Karpas-422 (cell line): ENCODE results near the gene KRCC1. TPM values are rescaled to one million over a fixed set of nuclear protein-coding genes. Genes with fewer than 3 reads are reported as not detected.

Experiments used
- DNase-seq: peaks from one replicate; pipeline ENCODE4 v3.0.0-alpha.2; 2015
- H2AFZ ChIP-seq: fragments of 200-600 bp; sonication (generic); 2 replicates; pipeline ENCODE4 v1.6.1; 2014; ENCODE audit warnings: antibody characterized with exemption, low read length, mixed read lengths
- H3K27ac ChIP-seq: fragments of 200-600 bp; sonication (generic); 2 replicates; pipeline ENCODE4 v1.5.1; 2014; ENCODE audit warnings: mild to moderate bottlenecking, low read length, moderate library complexity
- H3K27me3 ChIP-seq: fragments of 200-600 bp; sonication (generic); 2 replicates; pipeline ENCODE4 v1.6.1; 2014; ENCODE audit warnings: low read length, mixed read lengths
- H3K36me3 ChIP-seq: fragments of 200-600 bp; sonication (generic); 2 replicates; pipeline ENCODE4 v1.6.1; 2014; ENCODE audit warnings: low read length, mixed read lengths; ENCODE audit not compliant: insufficient read depth
- H3K4me1 ChIP-seq: fragments of 200-600 bp; sonication (generic); 2 replicates; pipeline ENCODE4 v1.6.1; 2014; ENCODE audit warnings: mild to moderate bottlenecking, low read length, mixed read lengths
- H3K4me2 ChIP-seq: fragments of 200-600 bp; sonication (generic); 2 replicates; pipeline ENCODE4 v1.6.1; 2014; ENCODE audit warnings: low read length, low read depth, mild to moderate bottlenecking; ENCODE audit not compliant: poor library complexity, severe bottlenecking
- H3K4me3 ChIP-seq: fragments of 200-600 bp; sonication (generic); 2 replicates; pipeline ENCODE4 v1.5.1; 2014; ENCODE audit warnings: mild to moderate bottlenecking, antibody characterized with exemption, low read length, mixed read lengths
- H3K79me2 ChIP-seq: fragments of 200-600 bp; sonication (generic); 2 replicates; pipeline ENCODE4 v1.6.1; 2014; ENCODE audit warnings: mild to moderate bottlenecking, low read length, mixed read lengths
- H3K9ac ChIP-seq: fragments of 200-600 bp; sonication (generic); 2 replicates; pipeline ENCODE4 v1.6.0; 2014; ENCODE audit warnings: low read length
- H3K9me2 ChIP-seq: fragments of 200-600 bp; sonication (generic), shearing (Covaris generic); replicated peaks from 2 replicates; pipeline ENCODE4 v1.6.0; 2014; ENCODE audit warnings: mild to moderate bottlenecking, low read length, moderate library complexity; ENCODE audit not compliant: insufficient read depth
- H3K9me3 ChIP-seq: fragments of 300-700, 200-600 bp; sonication (generic); 2 replicates; pipeline ENCODE4 v1.6.1; 2014; ENCODE audit warnings: low read length, mixed read lengths
- H4K20me1 ChIP-seq: fragments of 200-600 bp; sonication (generic); 2 replicates; pipeline ENCODE4 v1.6.1; 2014; ENCODE audit warnings: mild to moderate bottlenecking, antibody characterized with exemption, low read length, low read depth; ENCODE audit not compliant: insufficient read depth
- total RNA-seq: library from RNA; depleted of rRNA; stranded (reverse); fragments of >200 nt; shearing (Covaris generic); gene quantifications from 2 replicates; pipeline ENCODE4 v1.2.3, GENCODE V29; 2014; ENCODE audit warnings: low replicate concordance; rRNA removed

Gene KRCC1
- 42.5 and 63.6 TPM in 2 replicates for total RNA-seq

DNA sequence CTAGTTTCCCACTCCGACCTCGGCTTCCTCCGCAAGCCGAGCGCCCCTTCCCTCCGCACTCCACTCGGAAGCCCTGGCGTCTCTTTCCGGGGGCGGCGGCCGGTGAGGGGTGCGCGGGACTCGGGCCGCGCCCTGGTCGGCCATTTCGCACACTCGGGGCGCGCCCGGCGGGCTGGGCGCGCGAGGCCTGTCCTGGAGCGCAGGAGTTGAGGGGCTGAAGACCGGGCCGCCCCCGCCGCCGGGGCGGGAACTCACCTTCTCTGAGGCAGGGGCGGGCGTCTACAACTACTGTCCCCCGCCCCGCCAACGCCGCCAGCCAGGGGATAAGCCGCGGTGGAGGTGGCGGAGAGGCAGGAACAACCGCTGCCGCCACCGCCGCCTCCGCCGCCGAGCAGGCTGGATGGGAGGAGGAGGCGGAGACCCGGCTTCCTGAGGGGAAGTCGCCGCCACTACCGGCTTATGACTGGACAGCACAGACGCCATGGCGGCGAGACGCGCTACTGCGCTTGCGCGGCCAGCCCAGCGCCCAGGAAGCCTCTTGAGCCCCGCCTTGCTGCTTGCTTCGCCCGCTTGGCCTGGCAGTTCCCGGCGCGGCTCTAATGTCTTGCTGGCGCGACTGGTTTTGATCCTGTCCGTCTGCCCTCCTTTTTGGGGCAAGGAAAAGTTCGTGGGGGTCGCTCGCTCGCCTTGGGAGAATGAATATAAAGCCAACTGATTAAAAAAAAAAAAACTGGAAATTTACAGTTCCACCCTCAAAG lies at the start of gene KRCC1:
KRCC1 (minus strand) TSS at position 413 of the 758 bp plus-strand sequence. CDS start 27,220 bp downstream, outside the sequence.
- no peaks in the 10 kb centered on the region for H3K9me2 ChIP-seq
- H3K79me2 ChIP-seq: peaks cover 28% of the 10 kb centered on the region
- H3K27ac ChIP-seq: peak within 1 kb of the TSS; percentile 79
- no peaks in the 10 kb centered on the region for H3K9me3 ChIP-seq
- H3K36me3 ChIP-seq: no peaks in the 10 kb centered on the region
- H4K20me1 ChIP-seq: no peaks in the 10 kb centered on the region
- peaks cover 34% of the 10 kb centered on the region for H3K4me1 ChIP-seq
- peak within 1 kb of the TSS; percentile 92 for H3K4me2 ChIP-seq
- H3K4me3 ChIP-seq: peak within 1 kb of the TSS; percentile 90
- H3K9ac ChIP-seq: peak within 1 kb of the TSS; percentile 95
- no peak within 1 kb of the TSS; the same call in none of the 2 replicates for H2AFZ ChIP-seq
- DNase-seq: peak; percentile 98
- no peaks in the 10 kb centered on the region for H3K27me3 ChIP-seq

DNA sequence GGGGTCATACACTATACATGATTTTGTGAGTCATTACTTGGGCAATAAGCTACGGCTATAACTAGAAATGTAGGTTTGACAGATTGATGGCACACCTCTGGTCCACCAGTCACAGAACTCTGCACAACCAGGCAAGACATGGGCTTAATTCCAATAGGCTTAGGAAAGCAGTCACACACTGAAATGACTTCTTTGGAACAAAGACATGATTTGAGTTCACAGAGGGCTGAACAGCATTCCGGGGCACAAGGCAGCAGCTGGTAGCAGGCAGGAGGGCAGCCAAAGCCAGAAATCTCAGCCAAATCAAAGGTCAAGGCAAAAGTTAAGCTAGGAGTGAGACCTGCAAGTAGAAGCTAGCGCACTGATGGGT lies 44.9 kb upstream of the KRCC1 start:
- Histone ChIP-seq H3K9ac (no peak overlapping the region), H3K9me3 (no peaks in the 10 kb centered on the region), H3K4me2 (no peak overlapping the region), H3K36me3 (no peaks in the 10 kb centered on the region), H3K9me2 (no peaks in the 10 kb centered on the region), H2AFZ (no peak overlapping the region), H3K4me1 (no peaks in the 10 kb centered on the region), H3K27me3 (no peaks in the 10 kb centered on the region), H3K4me3 (no peak overlapping the region), H3K79me2 (no peaks in the 10 kb centered on the region), H3K27ac (no peak overlapping the region), H4K20me1 (no peaks in the 10 kb centered on the region)
- no peak for DNase-seq

DNA sequence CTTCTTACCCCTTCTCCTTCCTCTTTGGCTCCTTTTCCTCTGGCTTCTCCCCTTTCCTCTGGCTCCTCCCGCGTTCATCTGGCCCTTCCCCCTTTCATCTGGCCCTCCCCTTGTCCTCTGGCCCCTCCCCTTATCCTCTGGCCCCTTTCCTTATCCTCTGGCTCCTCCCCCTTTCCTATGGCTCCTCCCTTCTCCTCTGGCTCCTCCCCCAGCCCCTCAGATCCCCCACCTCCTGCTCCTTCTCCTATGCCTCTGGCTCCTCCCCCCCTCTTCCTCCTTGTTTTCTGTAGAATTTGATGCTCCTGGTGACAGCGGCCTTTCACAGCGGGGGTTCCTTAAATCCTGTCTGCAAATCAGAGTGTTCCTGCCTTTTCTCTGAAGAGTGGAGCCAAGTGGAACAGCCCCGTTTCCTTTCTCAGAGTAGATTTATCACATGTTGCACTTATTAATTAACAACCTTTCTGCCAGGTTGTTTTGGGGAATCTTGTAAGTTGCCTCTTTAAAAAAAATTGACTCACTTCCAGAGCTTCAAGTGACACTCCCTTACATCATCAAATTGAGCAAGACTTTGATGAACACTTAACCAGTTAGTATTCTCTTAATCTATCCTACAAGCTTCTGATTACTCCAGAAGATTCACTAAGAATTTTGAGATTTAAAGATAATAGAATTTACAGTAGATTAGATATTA lies 44.4 kb upstream of the KRCC1 start:
- Histone ChIP-seq H3K9me2 (no peaks in the 10 kb centered on the region), H2AFZ (no peak overlapping the region), H3K36me3 (no peaks in the 10 kb centered on the region), H3K27me3 (no peaks in the 10 kb centered on the region), H3K27ac (no peak overlapping the region), H3K4me3 (no peak overlapping the region), H4K20me1 (no peaks in the 10 kb centered on the region), H3K4me1 (no peaks in the 10 kb centered on the region), H3K9me3 (no peaks in the 10 kb centered on the region), H3K9ac (no peak overlapping the region), H3K4me2 (no peak overlapping the region), H3K79me2 (no peaks in the 10 kb centered on the region)
- no peak for DNase-seq

DNA sequence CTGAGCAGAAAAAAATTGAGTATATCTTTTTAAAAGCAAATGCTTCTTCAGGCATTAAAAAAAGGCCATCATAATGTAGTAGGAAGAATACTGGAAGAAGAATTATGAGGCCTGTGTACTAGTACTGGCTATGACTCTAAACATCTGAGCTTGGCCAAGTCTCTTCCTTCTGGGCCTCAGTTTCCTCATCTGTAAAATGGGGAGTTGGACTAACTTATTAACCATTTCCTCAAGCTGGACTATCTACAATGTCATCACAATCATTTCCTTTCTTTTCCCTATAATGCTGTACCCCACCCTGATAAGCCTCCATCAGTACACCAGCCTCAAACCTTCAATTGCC lies 42.9 kb upstream of the KRCC1 start:
- no peak overlapping the region for H2AFZ ChIP-seq
- H3K27me3 ChIP-seq: no peaks in the 10 kb centered on the region
- H3K79me2 ChIP-seq: no peaks in the 10 kb centered on the region
- no peak overlapping the region for H3K4me2 ChIP-seq
- no peak overlapping the region for H3K9ac ChIP-seq
- no peaks in the 10 kb centered on the region for H3K9me3 ChIP-seq
- H3K27ac ChIP-seq: no peak overlapping the region
- no peaks in the 10 kb centered on the region for H3K9me2 ChIP-seq
- DNase-seq: no peak
- H3K4me3 ChIP-seq: no peak overlapping the region
- H3K4me1 ChIP-seq: no peaks in the 10 kb centered on the region
- H3K36me3 ChIP-seq: no peaks in the 10 kb centered on the region
- H4K20me1 ChIP-seq: no peaks in the 10 kb centered on the region

DNA sequence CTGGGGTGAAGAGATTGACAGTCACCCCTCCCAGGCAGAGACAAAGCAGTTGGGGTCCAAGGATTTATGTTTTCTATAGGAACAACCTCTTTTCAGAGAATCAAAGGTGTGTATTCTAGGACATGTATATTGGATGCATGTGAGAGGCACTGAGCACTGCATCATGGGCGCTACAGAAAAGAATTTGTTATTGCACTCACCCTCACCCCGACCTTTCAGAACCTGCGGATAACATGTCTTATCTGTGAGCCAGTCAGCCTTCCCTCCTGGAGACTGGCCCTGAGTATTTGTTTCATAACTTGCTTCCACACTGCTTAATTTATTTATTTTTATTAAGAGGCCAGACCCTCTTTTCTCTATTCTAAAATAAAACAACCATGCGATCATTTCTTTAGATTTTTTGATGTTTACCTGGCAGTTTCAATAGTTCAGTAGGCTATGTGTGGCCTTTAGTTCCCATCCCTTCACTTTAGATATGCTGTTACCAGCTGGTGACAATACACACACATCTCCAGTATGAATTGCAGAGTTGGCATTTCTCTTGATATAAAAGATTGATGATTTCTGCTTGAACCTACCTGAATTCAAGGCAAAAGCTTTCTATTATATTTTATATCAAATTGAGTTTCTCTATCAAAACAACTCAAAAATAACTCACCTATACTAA lies 42.4 kb upstream of the KRCC1 start:
- H3K9ac ChIP-seq: no peak overlapping the region
- no peaks in the 10 kb centered on the region for H3K27me3 ChIP-seq
- H3K79me2 ChIP-seq: no peaks in the 10 kb centered on the region
- H3K36me3 ChIP-seq: no peaks in the 10 kb centered on the region
- H3K4me2 ChIP-seq: no peak overlapping the region
- no peak overlapping the region for H3K4me3 ChIP-seq
- H3K9me3 ChIP-seq: no peaks in the 10 kb centered on the region
- no peak overlapping the region for H3K27ac ChIP-seq
- no peaks in the 10 kb centered on the region for H3K4me1 ChIP-seq
- H4K20me1 ChIP-seq: no peaks in the 10 kb centered on the region
- no peak overlapping the region for H2AFZ ChIP-seq
- no peaks in the 10 kb centered on the region for H3K9me2 ChIP-seq
- DNase-seq: no peak

DNA sequence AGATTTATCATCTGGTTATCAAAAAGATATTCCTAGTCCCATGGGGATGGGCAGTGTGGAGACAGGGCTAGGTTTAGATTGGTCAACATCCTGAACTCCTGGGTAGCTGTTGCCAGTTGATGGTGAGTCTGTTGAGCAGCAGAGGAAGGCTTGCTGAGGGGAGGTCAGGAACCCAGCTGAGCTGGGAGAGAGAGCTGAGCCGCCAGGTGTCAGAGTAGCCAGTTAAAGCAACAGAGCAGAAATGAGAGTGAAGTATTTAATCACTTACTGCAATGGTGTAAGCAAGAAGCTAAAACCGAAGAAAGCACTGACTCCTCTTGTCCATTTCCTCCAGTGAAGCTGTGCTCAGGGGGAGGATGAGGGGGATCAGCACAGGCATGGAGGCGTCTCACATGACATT lies 41.6 kb upstream of the KRCC1 start:
- Histone ChIP-seq H4K20me1 (no peaks in the 10 kb centered on the region), H3K4me3 (no peak overlapping the region), H3K79me2 (no peaks in the 10 kb centered on the region), H3K36me3 (no peaks in the 10 kb centered on the region), H3K9me3 (no peaks in the 10 kb centered on the region), H3K4me2 (no peak overlapping the region), H3K9ac (no peak overlapping the region), H2AFZ (no peak overlapping the region), H3K27me3 (no peaks in the 10 kb centered on the region), H3K9me2 (no peaks in the 10 kb centered on the region), H3K4me1 (no peaks in the 10 kb centered on the region), H3K27ac (no peak overlapping the region)
- no peak for DNase-seq

DNA sequence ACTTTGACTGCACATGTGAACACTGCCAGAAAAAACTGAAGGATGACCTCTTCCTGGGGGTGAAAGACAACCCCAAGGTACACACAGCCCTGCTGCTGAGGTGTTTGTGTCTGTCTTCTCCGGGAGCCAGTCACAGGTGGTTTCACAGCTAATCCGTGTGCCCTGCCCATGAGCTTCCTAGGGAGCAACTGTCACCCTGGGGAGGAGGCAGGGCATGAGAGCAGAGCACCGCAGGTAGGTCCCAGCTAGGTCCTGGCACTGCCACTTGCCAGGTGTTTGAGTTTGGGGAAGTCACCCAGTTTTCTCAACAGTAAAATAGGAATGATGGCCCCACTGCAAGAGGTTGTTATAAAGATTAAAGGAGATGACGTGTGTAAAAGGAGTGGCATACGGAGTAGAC lies 41.1 kb upstream of the KRCC1 start:
- Histone ChIP-seq H3K79me2 (no peaks in the 10 kb centered on the region), H3K4me2 (no peak overlapping the region), H3K4me3 (no peak overlapping the region), H2AFZ (no peak overlapping the region), H3K9me2 (no peaks in the 10 kb centered on the region), H3K27me3 (no peaks in the 10 kb centered on the region), H3K4me1 (no peaks in the 10 kb centered on the region), H3K9me3 (no peaks in the 10 kb centered on the region), H3K9ac (no peak overlapping the region), H4K20me1 (no peaks in the 10 kb centered on the region), H3K36me3 (no peaks in the 10 kb centered on the region), H3K27ac (no peak overlapping the region)
- no peak for DNase-seq

DNA sequence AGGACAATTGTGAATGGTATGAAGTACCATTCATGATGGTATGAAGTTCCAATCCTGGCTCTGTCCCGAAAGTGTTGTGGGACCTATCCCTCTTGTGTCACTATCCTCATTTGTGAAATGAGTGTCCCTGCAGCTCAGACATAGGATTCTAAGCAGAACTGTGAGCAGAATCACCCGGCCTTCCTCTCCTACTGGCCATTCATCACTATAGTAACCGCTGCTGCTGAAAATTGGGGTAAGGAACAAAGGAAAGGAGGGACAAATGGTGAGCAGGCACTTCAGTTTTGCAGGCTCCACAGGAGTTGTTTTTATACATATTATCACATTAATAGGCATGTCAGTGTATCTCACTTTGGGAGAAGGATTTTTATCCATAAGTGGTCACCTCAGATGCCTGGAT lies 39.4 kb upstream of the KRCC1 start:
- Histone ChIP-seq H3K4me2 (no peak overlapping the region), H2AFZ (no peak overlapping the region), H3K4me3 (no peak overlapping the region), H3K9me2 (no peaks in the 10 kb centered on the region), H3K9me3 (no peaks in the 10 kb centered on the region), H3K36me3 (no peaks in the 10 kb centered on the region), H3K27me3 (no peaks in the 10 kb centered on the region), H4K20me1 (no peaks in the 10 kb centered on the region), H3K79me2 (no peaks in the 10 kb centered on the region), H3K4me1 (no peaks in the 10 kb centered on the region), H3K27ac (no peak overlapping the region), H3K9ac (no peak overlapping the region)
- no peak for DNase-seq
